Measurements from ENCODE around the gene C2orf76. TPM values are rescaled to one million over a fixed set of nuclear protein-coding genes. Genes with fewer than 3 reads are reported as not detected.

The C2orf76 gene
- total RNA-seq, 1 experiment from 2014 or later = 15.5 TPM

DNA sequence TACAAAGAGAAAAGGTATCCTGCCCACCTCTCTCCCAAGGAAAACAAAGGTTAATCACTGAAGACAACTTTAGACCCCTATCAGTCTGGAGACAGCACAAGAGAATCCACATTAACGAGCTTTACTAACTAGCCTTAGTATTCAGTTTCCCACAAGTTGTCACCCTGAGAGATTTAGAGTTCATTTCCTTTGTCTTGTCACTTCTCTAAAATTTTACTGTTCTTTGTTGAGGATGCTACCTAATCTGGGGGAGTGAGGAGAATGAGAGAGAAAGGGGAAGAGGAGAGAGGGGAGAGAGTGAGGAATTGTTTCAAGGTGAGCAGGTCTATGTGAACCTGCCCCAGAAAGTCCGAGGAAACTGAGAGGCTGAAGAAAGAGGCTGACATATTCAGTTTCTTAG, 28.4 kb downstream of the C2orf76 start:
- no peak for DNase-seq (ENCODE audit: low read depth)

DNA sequence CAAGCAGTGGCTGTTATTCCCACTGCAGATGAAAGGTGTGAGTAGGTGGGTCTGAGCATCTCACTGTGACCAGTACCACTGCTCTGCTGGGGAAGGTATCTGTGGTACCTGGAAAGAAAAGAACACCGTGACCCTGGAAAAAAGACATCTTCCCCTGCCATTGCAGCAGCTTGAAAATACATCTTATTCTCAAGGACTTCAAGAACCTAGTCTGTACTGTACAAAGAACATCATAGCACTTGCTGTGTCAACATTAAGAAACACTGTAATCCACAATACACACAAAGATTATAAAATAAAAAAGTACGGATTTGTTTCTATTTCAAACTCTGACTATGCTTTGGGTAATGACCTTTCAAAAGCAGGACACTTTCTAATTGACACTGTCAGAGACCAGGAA, 28.9 kb downstream of the C2orf76 start:
- no peak for DNase-seq (ENCODE audit: low read depth)

DNA sequence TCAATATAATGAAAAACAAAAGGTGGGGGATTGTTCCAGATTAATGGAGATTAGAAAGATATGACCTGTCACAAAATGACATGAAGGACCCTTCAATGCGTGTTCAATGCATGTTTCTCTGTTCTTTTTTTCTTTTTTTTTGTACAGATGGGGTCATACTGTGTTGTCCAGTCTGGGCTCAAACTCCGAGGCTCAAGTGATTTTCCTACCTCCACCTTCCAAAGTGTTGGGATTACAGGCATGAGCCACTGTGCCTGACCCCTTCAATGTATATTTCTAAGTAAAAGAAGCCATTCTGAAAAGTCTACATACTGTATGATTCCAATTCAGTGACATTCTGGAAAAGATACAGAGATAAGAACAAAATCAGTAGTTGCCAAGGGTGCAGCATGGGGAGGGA, 32.8 kb downstream of the C2orf76 start:
- no peak for DNase-seq (ENCODE audit: low read depth)

GRCh38 chr2:119333360-119333759, 33.3 kb downstream of the C2orf76 start:
- DNase-seq (ENCODE audit: low read depth) = no peak

DNA sequence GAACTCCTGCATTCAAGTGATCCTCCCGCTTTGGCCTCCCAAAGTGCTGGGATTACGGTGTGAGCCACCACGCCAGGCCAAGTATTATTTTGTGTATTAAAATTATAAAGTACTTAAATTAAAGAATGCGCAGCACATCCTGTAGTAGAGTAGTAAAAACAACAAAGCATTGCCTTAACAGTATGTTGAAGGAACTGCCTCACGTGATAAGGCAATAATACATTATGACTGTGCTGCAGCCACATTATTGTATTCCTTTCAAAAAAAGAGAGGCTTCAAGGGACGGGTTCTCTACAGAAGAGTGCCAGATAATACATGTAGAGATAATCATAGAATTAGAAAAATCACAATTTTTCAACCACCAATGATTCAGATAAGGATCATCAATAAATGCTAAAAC, 33.7 kb downstream of the C2orf76 start:
- no peak for DNase-seq (ENCODE audit: low read depth)

DNA sequence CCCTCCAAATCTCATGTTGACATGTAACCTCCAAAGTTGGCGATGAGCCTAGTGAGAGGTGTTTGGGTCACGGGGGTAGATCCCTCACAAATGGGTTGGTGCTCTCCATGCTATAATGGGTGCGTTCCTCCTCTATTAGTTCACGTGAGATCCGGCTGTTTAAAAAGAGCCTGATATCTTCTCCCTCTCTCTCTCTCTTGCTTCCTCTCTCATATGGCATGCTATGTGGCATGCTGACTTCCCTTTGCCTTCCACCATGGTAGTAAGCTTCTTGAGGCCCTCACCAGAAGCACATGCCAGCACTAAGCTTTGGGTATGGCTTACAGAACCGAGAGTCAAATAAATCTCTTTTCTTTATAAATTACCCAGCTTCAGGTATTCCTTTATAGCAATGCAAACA, 39.2 kb downstream of the C2orf76 start:
- no peak for DNase-seq (ENCODE audit: low read depth)

- no peak for DNase-seq (ENCODE audit: low read depth)
Measured at GRCh38 chr2:119326938-119327337, 39.7 kb downstream of the C2orf76 start.

GRCh38 chr2:119324685-119325270, 41.9 kb downstream of the C2orf76 start:
- no peak for DNase-seq (ENCODE audit: low read depth)

DNA sequence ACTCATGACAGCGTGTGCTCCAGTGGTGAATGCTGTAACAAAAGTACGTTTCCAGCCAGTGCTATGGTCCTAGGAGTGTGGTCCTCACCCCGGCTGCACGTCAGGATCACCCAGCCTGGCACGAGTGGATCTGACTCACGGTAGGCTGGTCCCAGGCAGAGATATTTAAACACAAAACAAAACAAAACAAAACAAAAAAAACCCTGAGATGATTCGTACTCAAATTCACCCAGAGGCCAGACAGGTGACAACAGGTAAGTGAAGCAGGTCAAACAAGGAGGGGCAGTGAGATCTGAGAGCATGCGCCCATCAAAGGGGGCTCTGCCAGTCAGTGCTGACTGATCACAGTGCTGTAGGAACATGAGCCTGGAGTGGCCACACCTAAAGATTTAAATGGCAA, 43.2 kb downstream of the C2orf76 start:
- DNase-seq (ENCODE audit: low read depth) = no peak

GRCh38 chr2:119319593-119319992, 47.0 kb downstream of the C2orf76 start:
- no peak for DNase-seq (ENCODE audit: low read depth)

- DNase-seq (ENCODE audit: low read depth) = no peak
Measured at GRCh38 chr2:119317554-119317953, 49.1 kb downstream of the C2orf76 start.

- DNase-seq (ENCODE audit: low read depth) = no peak
Measured at GRCh38 chr2:119316066-119316465, 50.6 kb downstream of the C2orf76 start.

- no peak for DNase-seq (ENCODE audit: low read depth)
Measured at GRCh38 chr2:119315241-119315925, 51.3 kb downstream of the C2orf76 start.

DNA sequence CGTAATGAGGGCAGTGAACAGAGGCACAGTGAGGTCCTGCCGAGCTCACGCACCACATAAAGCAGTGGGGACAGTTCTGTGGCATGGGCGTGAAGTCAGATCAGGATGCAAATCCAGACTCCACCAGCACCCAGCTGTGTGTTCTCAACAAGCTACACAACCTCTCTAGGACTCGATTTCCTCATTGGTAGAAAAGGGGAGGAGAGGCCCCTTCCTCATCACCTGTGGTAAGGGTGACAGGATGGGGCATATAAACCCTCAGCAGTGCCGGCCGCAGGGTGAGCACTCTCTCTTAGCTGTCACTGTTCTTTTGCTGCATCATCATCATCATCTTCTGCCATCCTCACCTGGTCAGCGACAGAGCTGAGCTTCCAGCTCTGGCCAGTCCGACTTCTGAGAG, 54.8 kb downstream of the C2orf76 start:
- no peak for DNase-seq (ENCODE audit: low read depth)

DNA sequence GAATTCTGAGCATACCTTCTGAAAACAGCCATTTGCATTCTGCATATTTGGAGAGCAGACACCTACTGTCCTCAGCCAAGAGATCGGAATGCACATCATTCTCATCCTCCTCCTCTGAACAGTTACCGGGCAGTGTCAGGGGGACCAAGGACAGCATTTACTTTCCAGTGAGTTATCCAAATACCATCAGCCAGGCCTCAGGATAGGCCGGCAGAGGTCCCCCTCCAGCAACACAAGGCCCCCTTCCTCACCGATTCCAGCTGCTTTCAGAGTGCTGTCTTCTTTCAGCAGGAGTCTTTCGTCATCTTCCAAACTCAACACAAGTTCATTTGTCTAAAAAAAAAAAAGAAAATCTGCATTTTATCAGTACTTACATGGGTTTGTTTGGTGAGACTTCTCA, 55.3 kb downstream of the C2orf76 start:
- DNase-seq (ENCODE audit: low read depth) = no peak

GRCh38 chr2:119308793-119309330, 57.8 kb downstream of the C2orf76 start:
- DNase-seq (ENCODE audit: low read depth) = no peak

DNA sequence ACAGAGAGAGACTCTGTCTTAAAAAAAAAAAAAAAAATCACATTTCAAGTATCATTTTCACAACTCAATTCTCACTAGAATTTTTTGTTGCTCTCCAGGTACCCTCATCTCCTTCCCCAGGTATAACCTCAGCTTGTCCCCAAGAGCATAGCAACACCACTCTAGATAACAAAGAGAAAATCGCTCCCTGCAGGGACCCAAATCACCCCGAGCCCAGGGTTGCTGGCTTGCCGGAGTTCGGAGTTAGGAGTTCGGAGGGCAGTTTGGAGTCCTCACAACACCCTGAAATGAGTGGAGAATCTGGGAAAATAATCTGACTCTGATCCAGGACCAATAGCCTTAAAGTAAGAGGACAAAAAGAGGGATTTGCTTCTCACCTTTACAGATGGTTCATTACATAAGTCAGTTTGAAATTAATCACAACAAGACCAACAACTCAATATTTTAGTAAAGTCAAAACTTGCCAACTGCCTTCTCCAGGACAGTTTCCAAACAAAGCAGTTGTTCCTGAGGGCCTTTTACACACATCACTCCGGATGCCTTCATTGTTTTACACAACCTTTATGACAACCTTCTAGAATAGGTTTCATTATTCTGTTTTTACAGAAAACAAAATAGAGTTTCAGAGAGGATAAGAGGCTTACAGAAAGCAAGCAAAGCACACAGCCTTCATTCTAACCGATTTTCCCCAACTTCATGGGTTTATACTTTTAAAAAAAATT, 59.1 kb downstream of the C2orf76 start:
- DNase-seq (ENCODE audit: low read depth) = no peak

DNA sequence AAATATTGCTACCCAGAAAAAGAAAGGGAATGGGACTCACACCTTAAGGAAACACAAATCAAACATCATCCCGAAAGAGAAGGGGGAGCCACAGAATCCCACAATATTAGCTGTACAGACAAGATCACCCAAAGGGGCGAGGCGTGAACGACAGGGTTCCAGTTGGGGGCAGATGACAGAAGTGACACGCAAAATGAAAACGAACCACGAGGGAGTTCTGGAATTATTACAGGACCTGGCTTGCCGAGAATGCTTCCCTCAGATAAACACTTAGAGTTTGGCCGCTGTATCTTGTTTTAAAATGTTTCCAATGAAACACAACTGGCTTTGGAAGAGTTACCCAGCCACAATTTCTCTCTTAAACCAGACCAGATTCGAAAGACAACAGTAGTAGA, 60.4 kb downstream of the C2orf76 start:
- no peak for DNase-seq (ENCODE audit: low read depth)

DNA sequence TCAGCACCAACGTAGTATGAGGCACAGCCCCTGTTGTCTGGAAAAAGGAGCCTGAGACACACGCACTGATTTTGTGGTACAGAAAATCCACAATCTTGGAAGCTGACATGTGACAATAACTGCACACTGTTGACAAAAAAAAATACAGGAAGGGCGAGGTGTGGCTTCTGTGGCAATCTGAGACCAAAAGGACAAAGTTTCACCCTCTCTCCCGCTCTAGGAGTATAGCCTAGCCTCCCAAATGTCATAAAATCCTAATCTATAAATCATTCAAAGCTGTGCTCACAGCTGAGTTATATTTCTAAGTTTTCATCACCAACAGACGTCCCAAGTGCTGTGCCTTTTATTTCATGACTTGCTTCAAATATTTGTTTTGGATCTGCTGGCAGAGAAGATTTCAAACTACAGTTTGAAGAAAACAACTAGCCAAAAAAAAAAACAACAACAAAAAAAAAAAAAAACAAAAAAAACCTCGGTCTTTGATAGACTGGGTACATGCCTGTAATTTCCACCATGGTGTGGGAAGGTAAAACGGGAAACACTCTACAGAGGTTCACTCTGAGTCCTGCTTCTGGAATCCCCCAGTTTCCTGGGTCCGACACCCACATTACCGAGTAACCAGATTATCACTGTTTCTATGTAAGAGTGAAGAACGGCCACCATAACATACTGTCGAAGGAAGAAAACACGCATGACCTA, 61.0 kb downstream of the C2orf76 start:
- DNase-seq (ENCODE audit: low read depth) = no peak

DNA sequence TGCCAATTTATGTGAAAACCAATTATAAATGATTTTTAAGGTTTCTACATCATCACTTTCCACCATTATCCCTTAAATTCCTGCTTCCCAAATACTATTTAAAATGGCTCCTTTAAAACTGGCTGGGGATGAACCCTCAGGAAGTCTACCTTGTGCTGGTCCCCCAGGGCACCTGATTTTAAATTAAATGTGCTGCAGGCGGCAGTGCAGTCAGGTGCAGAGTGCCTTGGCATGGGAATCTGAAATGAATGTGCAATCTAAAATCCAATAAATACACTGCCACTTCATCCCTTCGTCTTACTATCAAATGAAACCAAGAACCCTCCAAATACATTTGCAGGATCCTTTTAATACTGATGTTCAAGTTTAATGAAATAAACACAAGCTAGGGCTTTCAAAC, 61.8 kb downstream of the C2orf76 start:
- no peak for DNase-seq (ENCODE audit: low read depth)

GRCh38 chr2:119301413-119301812, 65.2 kb downstream of the C2orf76 start:
- DNase-seq (ENCODE audit: low read depth) = peak; percentile 48
